Panc1 (cell line): ENCODE measurements around the gene FUT8. TPM values are rescaled to one million over a fixed set of nuclear protein-coding genes. Genes with fewer than 3 reads are reported as not detected.

Experiments
- ATAC-seq: fragments of 200-7000 bp; cut with Tn5 transposase; 2 replicates; pipeline ENCODE4 v1.9.1; 2020; ENCODE audit warnings: mild to moderate bottlenecking, moderate library complexity
- BruUV-seq: library from RNA; stranded (reverse); fragments of 400-500 nt; replicated peaks from 2 replicates; lab custom pipeline; 2021; lab: Mats Ljungman, UMichigan
- CTCF ChIA-PET: fragments of 300-600 bp; sonication (Branson Sonifier 250); formaldehyde crosslinking; loops from one replicate; lab custom pipeline; 2022; ENCODE audit warnings: antibody characterized with exemption; lab: Charles Lee
- POLR2A ChIA-PET: fragments of 300-600 bp; sonication (Branson Sonifier 250); formaldehyde crosslinking; loops from one replicate; lab custom pipeline; 2022; ENCODE audit warnings: antibody characterized with exemption; lab: Charles Lee
- DNase-seq: peaks from one replicate; pipeline ENCODE4 v3.0.0-alpha.2; 2010; ENCODE audit warnings: low read depth, low spot score
- H3K27ac ChIP-seq: 2 replicates; pipeline ENCODE4 v1.5.1; 2011; ENCODE audit warnings: mild to moderate bottlenecking, low read length, inconsistent platforms
- H3K27me3 ChIP-seq: fragments of 200-500 bp; sonication (Bioruptor generic); 2 replicates; pipeline ENCODE4 v1.6.0; 2014; ENCODE audit warnings: low read length, inconsistent platforms; ENCODE audit not compliant: control insufficient read depth, insufficient read depth
- H3K36me3 ChIP-seq: fragments of 200-500 bp; sonication (Bioruptor generic); 2 replicates; pipeline ENCODE4 v1.5.1; 2014; ENCODE audit warnings: inconsistent platforms, mild to moderate bottlenecking, low read length, moderate library complexity; ENCODE audit not compliant: control insufficient read depth, insufficient read depth
- H3K4me1 ChIP-seq: 2 replicates; pipeline ENCODE4 v1.5.1; 2011; ENCODE audit warnings: inconsistent platforms, mild to moderate bottlenecking, low read length, moderate library complexity; ENCODE audit not compliant: control insufficient read depth, insufficient read depth
- H3K4me3 ChIP-seq, 2 experiments: 2 replicates each; pipeline ENCODE4 v1.5.1; 2011 to 2012; ENCODE audit warnings: low read depth in 2 of 2, low read length in 2 of 2, mild to moderate bottlenecking in 2 of 2, inconsistent platforms in 1 of 2, moderate library complexity in 1 of 2
- H3K9me3 ChIP-seq: fragments of 200-500 bp; sonication (Bioruptor generic); 2 replicates; pipeline ENCODE4 v1.5.1; 2014; ENCODE audit warnings: low read depth, mild to moderate bottlenecking, inconsistent platforms, low read length, moderate library complexity; ENCODE audit not compliant: control insufficient read depth, insufficient read depth
- POLR2AphosphoS5 ChIP-seq: IDR thresholded peaks from 2 replicates; pipeline ENCODE4 v1.6.1; 2012; ENCODE audit warnings: mild to moderate bottlenecking, low read depth, low read length, moderate library complexity
- REST ChIP-seq, 2 experiments: IDR thresholded peaks; 2 replicates each; pipeline ENCODE4 v1.6.1; 2011 to 2012; ENCODE audit warnings: low read depth in 2 of 2, control low read depth in 1 of 2, low read length in 1 of 2, mild to moderate bottlenecking in 1 of 2, moderate library complexity in 1 of 2; ENCODE audit not compliant: insufficient read depth in 1 of 2
- SIN3A ChIP-seq: IDR thresholded peaks from 2 replicates; pipeline ENCODE4 v1.6.1; 2012; ENCODE audit warnings: low read depth, mild to moderate bottlenecking, low read length, moderate library complexity, borderline replicate concordance; ENCODE audit not compliant: insufficient read depth
- TCF7L2 ChIP-seq: IDR thresholded peaks from 2 replicates; pipeline ENCODE4 v1.6.1; 2011; ENCODE audit warnings: mild to moderate bottlenecking, low read depth, low read length, inconsistent platforms
- in situ Hi-C: cut with HindIII; loops from 2 replicates; pipeline ENCODE4 v1.10.0; 2016; ENCODE audit warnings: low sequenced_read_pairs, low pct_unique_long_range_greater_than_20kb
- intact Hi-C: fragments of 100-400 bp; cut with micrococcal nuclease; formaldehyde crosslinking; loops from one replicate; pipeline ENCODE4 v1.10.0; 2022; ENCODE audit not compliant: unreplicated experiment
- total RNA-seq: library from RNA; stranded (reverse); gene quantifications from one replicate; pipeline ENCODE4 v1.2.1, GENCODE V29; 2021; ENCODE audit not compliant: unreplicated experiment
- TF ChIP-seq, protein P1 (sequence below): fragments of 450-650 bp; IDR thresholded peaks from 2 replicates; pipeline ENCODE4 v1.5.1; 2017; ENCODE audit warnings: mild to moderate bottlenecking

Gene FUT8
- total RNA-seq, 1 experiment from 2014 or later, result 31.4 TPM

DNA sequence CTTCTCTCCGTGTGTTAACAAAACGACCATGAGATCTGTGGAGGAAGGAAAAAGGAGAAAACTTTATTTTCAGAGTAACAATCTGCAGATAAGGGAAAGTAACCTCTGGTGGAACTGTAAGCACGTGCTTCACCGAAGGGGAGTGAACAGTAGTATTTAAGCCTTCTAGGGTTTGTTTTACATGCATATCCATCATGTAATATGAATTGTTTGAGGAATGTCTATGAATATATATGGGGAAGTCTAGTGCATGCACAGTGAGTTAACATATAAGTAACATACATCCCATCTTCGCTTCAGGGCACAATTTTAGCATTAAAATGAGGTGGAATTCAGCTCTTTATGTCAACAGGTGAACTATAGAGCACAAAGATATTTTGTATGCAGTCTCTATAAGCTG, 101.1 kb downstream of the FUT8 start:
- DNase-seq (no peak), ATAC-seq (no peak)
- no peaks in the 10 kb centered on the region for H3K9me3 ChIP-seq
- POLR2A ChIA-PET, result no interaction called here
- intact Hi-C loops (no loop called here), in situ Hi-C loops (no loop called here)
- no TSS peak for BruUV-seq
- no peaks in the 10 kb centered on the region for H3K36me3 ChIP-seq
- H3K4me1 ChIP-seq, result no peaks in the 10 kb centered on the region
- H3K27me3 ChIP-seq, result no peaks in the 10 kb centered on the region
- no peak overlapping the region for H3K27ac ChIP-seq
- CTCF ChIA-PET, result no interaction called here
- no peak for TF ChIP-seq REST (IDR thresholded peaks at IDR 0.05; ENCODE audit: insufficient read depth in 1 of 2, low read depth in 2 of 2, low read length in 1 of 2)
- no peak for TF ChIP-seq SIN3A
- TF ChIP-seq TCF7L2, result no peak
- no peak for TF ChIP-seq POLR2AphosphoS5
- TF ChIP-seq, protein P1, sequence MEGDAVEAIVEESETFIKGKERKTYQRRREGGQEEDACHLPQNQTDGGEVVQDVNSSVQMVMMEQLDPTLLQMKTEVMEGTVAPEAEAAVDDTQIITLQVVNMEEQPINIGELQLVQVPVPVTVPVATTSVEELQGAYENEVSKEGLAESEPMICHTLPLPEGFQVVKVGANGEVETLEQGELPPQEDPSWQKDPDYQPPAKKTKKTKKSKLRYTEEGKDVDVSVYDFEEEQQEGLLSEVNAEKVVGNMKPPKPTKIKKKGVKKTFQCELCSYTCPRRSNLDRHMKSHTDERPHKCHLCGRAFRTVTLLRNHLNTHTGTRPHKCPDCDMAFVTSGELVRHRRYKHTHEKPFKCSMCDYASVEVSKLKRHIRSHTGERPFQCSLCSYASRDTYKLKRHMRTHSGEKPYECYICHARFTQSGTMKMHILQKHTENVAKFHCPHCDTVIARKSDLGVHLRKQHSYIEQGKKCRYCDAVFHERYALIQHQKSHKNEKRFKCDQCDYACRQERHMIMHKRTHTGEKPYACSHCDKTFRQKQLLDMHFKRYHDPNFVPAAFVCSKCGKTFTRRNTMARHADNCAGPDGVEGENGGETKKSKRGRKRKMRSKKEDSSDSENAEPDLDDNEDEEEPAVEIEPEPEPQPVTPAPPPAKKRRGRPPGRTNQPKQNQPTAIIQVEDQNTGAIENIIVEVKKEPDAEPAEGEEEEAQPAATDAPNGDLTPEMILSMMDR, result no peak
- no peak overlapping the region for H3K4me3 ChIP-seq

- POLR2A ChIA-PET, result no interaction called here
- no peak for DNase-seq
- intact Hi-C loops (no loop called here), in situ Hi-C loops (no loop called here)
- no peak for ATAC-seq
- TF ChIP-seq TCF7L2 (no peak), SIN3A (no peak), POLR2AphosphoS5 (no peak), REST (IDR thresholded peaks at IDR 0.05; ENCODE audit: insufficient read depth in 1 of 2, low read depth in 2 of 2, low read length in 1 of 2) (no peak)
- TF ChIP-seq, protein P1, result no peak
- Histone ChIP-seq H3K4me1 (no peaks in the 10 kb centered on the region), H3K36me3 (no peaks in the 10 kb centered on the region), H3K27me3 (no peaks in the 10 kb centered on the region), H3K9me3 (no peaks in the 10 kb centered on the region), H3K4me3 (no peak overlapping the region), H3K27ac (no peak overlapping the region)
- CTCF ChIA-PET, result no interaction called here
- BruUV-seq, result no TSS peak
These were observed 105.4 kb downstream of the FUT8 start for GRCh38 chr14:65517635-65518542.
